K562 (cell line): Measurements from ENCODE around the gene EYA2. TPM values are rescaled to one million over a fixed set of nuclear protein-coding genes. Genes with fewer than 3 reads are reported as not detected.

Source experiments
- ATAC-seq: fragments of 200-7000 bp; cut with Tn5 transposase; 3 replicates; pipeline ENCODE4 v1.9.1; 2020; ENCODE audit warnings: moderate library complexity
- BruUV-seq: library from RNA; stranded (reverse); fragments of 400-500 nt; replicated peaks from 2 replicates; lab custom pipeline; 2021; lab: Mats Ljungman, UMichigan
- CTCF ChIA-PET: fragments of 300-600 bp; formaldehyde crosslinking; extraction: SDS; loops from one replicate; lab custom pipeline; 2021; ENCODE audit warnings: low intra/inter-chr PET ratio; lab: Yijun Ruan, JAX
- POLR2A ChIA-PET: fragments of 300-600, 350-650 bp; sonication (Branson Sonifier 250); formaldehyde crosslinking; extraction: SDS; loops from one replicate; lab custom pipeline; 2021; ENCODE audit warnings: antibody characterized with exemption, inconsistent platforms; lab: Yijun Ruan, JAX
- DNase-seq, 4 experiments: peaks; one replicate each; pipeline versions ENCODE4 v3.0.0 to v3.0.0-alpha.2; 2011 to 2018; ENCODE audit warnings: low spot score in 3 of 4, mixed read lengths in 3 of 4; ENCODE audit errors: extremely low read depth in 1 of 4
- FAIRE-seq: peaks from 2 replicates; lab custom pipeline; 2011; peaks lifted over from hg19 to GRCh38; lab: Jason Lieb, UNC
- H2AFZ ChIP-seq: 2 replicates; pipeline ENCODE4 v1.6.0; 2011; ENCODE audit warnings: low read depth, low read length, control low read depth, inconsistent platforms
- H3K27ac ChIP-seq: fragments of 200-600 bp; 3 replicates; pipeline ENCODE4 v1.8.0; 2011; ENCODE audit warnings: low read depth, mild to moderate bottlenecking, control low read depth, inconsistent platforms, low read length, moderate library complexity, mixed read lengths; ENCODE audit errors: extremely low read depth
- H3K27me3 ChIP-seq, 2 experiments: fragments of 300-600 bp in 1 of 2; 2 replicates in 1 of 2; 3 replicates in 1 of 2; pipeline versions ENCODE4 v1.6.0 to v1.8.0; 2011; ENCODE audit warnings: inconsistent platforms in 2 of 2, low read length in 2 of 2, mild to moderate bottlenecking in 1 of 2, mixed read lengths in 1 of 2, moderate library complexity in 1 of 2; ENCODE audit not compliant: control insufficient read depth in 2 of 2, insufficient read depth in 2 of 2
- H3K36me3 ChIP-seq: fragments of 300-600 bp; 3 replicates; pipeline ENCODE4 v1.8.0; 2011; ENCODE audit warnings: mild to moderate bottlenecking, low read length, inconsistent platforms; ENCODE audit not compliant: control insufficient read depth, insufficient read depth
- H3K4me1 ChIP-seq, 2 experiments: fragments of 200-600 bp in 1 of 2; replicated peaks in 1 of 2; 2 replicates in 1 of 2; 3 replicates in 1 of 2; pipeline versions ENCODE4 v1.5.1 to v1.8.0; 2011; ENCODE audit warnings: inconsistent platforms in 2 of 2, low read length in 2 of 2, mild to moderate bottlenecking in 1 of 2, mixed read lengths in 1 of 2, moderate library complexity in 1 of 2; ENCODE audit not compliant: control insufficient read depth in 2 of 2, insufficient read depth in 2 of 2
- H3K4me2 ChIP-seq: 2 replicates; pipeline ENCODE4 v1.6.1; 2011; ENCODE audit warnings: low read length, control low read depth, inconsistent platforms, mixed read lengths; ENCODE audit not compliant: insufficient read depth
- H3K4me3 ChIP-seq: fragments of 200-600 bp; sonication (generic), shearing (Covaris generic); 2 replicates; pipeline ENCODE4 v1.5.1; 2016; ENCODE audit warnings: control low read depth, inconsistent platforms
- H3K79me2 ChIP-seq: fragments of 200-600 bp; 3 replicates; pipeline ENCODE4 v1.8.0; 2011; ENCODE audit warnings: low read length, inconsistent platforms; ENCODE audit not compliant: control insufficient read depth, insufficient read depth
- H3K9ac ChIP-seq, 2 experiments: 2 replicates each; pipeline versions ENCODE4 v1.6.0 to v1.6.1; 2011; ENCODE audit warnings: low read depth in 2 of 2, low read length in 2 of 2, control low read depth in 1 of 2, inconsistent platforms in 1 of 2, mild to moderate bottlenecking in 1 of 2, mixed read lengths in 1 of 2; ENCODE audit not compliant: insufficient read depth in 1 of 2
- H3K9me1 ChIP-seq: one replicate; pipeline ENCODE4 v1.6.0; 2011; ENCODE audit warnings: inconsistent platforms, mild to moderate bottlenecking, low read length, moderate library complexity; ENCODE audit not compliant: control insufficient read depth, insufficient read depth
- H3K9me3 ChIP-seq: replicated peaks from 2 replicates; pipeline ENCODE4 v1.5.1; 2011; ENCODE audit warnings: low read depth, low read length, inconsistent platforms; ENCODE audit not compliant: control insufficient read depth, insufficient read depth
- H4K20me1 ChIP-seq: replicated peaks from 2 replicates; pipeline ENCODE4 v1.6.1; 2011; ENCODE audit warnings: low read length, inconsistent platforms, mixed read lengths; ENCODE audit not compliant: control insufficient read depth, insufficient read depth
- NCOA1 ChIP-seq: fragments of 450-650 bp; IDR thresholded peaks from 2 replicates; pipeline ENCODE4 v1.6.1; 2016; ENCODE audit warnings: low read depth
- NFIC ChIP-seq: fragments of 450-650 bp; IDR thresholded peaks from 2 replicates; pipeline ENCODE4 v1.6.1; 2017; ENCODE audit warnings: mild to moderate bottlenecking, inconsistent platforms
- ZNF551 ChIP-seq: fragments of 250-450 bp; sonication (Bioruptor Pico); IDR thresholded peaks from 2 replicates; pipeline ENCODE4 v1.5.0; 2021; ENCODE audit warnings: mild to moderate bottlenecking, moderate library complexity
- ZZZ3 ChIP-seq: fragments of 450-650 bp; IDR thresholded peaks from 2 replicates; pipeline ENCODE4 v1.6.1; 2016; ENCODE audit warnings: antibody characterized with exemption, mild to moderate bottlenecking, moderate library complexity
- WGBS: fragments of 100-300 bp; shearing (Covaris generic); methylation state at CpG from one replicate; pipeline ENCODE4 v1.1.6; 2016; ENCODE audit warnings: low coverage, mixed read lengths; ENCODE audit not compliant: insufficient coverage; ENCODE audit errors: missing lambda C conversion rate; 5-methylcytosine and 5-hydroxymethylcytosine counted together
- in situ Hi-C: fragments of 300-500 bp; cut with MboI; formaldehyde crosslinking; loops from 4 replicates; pipeline ENCODE4 v1.15.0; 2018; ENCODE audit warnings: inconsistent platforms, mixed read lengths
- intact Hi-C: fragments of 100-400 bp; cut with micrococcal nuclease; formaldehyde crosslinking; loops from 2 replicates; pipeline ENCODE4 v1.14.2; 2022
- polyA plus RNA-seq, 8 experiments: library from polyadenylated mRNA; depleted of rRNA in 4 of 8; stranded (reverse) in 5 of 8; unstranded in 3 of 8; fragments of >200 nt; fragmentation: Nextera tagmentation in 2 of 8; fragmentation: Illumina TruSeq in 1 of 8; extraction: Ambion mirVana in 2 of 8; extraction: Trizol in 1 of 8; gene quantifications; 2 replicates each; pipeline versions ENCODE4 v1.2.1 to v1.2.3, GENCODE V29; 2011 to 2014; ENCODE audit warnings: inconsistent platforms in 1 of 8, missing spikeins in 1 of 8
- total RNA-seq, 7 experiments: library from RNA; depleted of rRNA in 6 of 7; stranded (reverse); fragments of >200 nt in 6 of 7; fragmentation: Illumina TruSeq in 2 of 7; extraction: Trizol in 2 of 7; gene quantifications; 2 replicates each; pipeline versions ENCODE4 v1.2.1 to v1.2.3, GENCODE V29; 2011 to 2021; ENCODE audit warnings: low replicate concordance in 1 of 7

EYA2 gene
- total and polyA plus RNA-seq, 9 of the 15 experiments (the other 6 are each of a cell fraction or from before 2014, with no cell fraction given): 0.03 TPM; not detected in 8

DNA sequence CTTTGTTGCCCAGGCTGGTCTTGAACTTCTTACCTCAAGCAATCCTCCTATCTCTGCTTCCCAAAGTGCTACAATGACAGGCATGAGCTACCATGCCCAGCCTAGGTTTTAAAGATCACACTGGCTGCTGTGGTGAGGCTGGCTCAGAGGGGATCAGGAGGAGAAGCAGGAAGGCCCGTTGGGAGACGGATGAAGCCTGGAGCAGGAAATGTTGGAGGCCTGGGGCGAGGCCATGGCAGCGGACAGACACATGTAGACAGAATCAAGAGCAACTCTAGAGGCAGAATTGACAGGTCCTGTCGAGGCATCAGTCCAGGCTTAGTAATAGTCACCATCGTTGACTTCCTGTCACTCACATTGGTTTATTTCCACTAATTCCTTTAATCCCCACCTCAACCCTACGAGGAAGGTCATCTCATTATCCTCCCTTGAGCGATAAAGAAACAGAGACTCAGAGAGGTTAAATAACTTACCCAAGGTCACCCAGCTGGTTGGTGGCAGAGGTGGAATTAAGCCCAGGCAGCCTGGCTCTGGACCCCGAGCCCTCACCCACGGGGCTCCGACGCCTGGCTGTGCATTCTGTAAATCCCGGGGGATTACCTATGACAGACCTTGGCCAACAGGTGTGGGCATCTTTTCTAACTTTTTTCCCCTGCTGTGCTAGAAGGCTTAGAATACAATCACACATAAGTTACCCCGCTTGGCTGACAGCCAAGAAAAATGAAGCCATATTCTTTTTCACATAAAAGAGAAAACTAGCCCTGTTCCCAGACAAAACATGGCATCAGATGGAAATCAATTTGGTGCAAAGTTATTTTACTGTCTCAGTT is 113.4 kb downstream of the EYA2 start:
- POLR2A ChIA-PET: no interaction called here
- Histone ChIP-seq H3K9ac (no peak overlapping the region), H2AFZ (no peak overlapping the region), H3K27ac (no peak overlapping the region), H3K9me3 (no peaks in the 10 kb centered on the region; the same call in 1 of the 2 replicates), H3K36me3 (no peaks in the 10 kb centered on the region), H4K20me1 (no peaks in the 10 kb centered on the region), H3K4me3 (no peak overlapping the region), H3K4me2 (no peak overlapping the region), H3K4me1 (no peaks in the 10 kb centered on the region; a peak in 1 of 5 replicates), H3K9me1 (no peaks in the 10 kb centered on the region), H3K27me3 (peaks cover 0 to 6% of the 10 kb centered on the region in 2 experiments; a peak in 1 of 5 replicates), H3K79me2 (no peaks in the 10 kb centered on the region)
- intact Hi-C loops (no loop called here), in situ Hi-C loops (no loop called here)
- CTCF ChIA-PET: no interaction called here
- BruUV-seq: no TSS peak
- WGBS: 3% methylated on average over 14 of the region's 14 CpGs
- FAIRE-seq (no peak), DNase-seq (no peak), ATAC-seq (no peak)
- no peak for TF ChIP-seq ZZZ3
- no peak for TF ChIP-seq NCOA1
- peak; percentile 67 for TF ChIP-seq NFIC

DNA sequence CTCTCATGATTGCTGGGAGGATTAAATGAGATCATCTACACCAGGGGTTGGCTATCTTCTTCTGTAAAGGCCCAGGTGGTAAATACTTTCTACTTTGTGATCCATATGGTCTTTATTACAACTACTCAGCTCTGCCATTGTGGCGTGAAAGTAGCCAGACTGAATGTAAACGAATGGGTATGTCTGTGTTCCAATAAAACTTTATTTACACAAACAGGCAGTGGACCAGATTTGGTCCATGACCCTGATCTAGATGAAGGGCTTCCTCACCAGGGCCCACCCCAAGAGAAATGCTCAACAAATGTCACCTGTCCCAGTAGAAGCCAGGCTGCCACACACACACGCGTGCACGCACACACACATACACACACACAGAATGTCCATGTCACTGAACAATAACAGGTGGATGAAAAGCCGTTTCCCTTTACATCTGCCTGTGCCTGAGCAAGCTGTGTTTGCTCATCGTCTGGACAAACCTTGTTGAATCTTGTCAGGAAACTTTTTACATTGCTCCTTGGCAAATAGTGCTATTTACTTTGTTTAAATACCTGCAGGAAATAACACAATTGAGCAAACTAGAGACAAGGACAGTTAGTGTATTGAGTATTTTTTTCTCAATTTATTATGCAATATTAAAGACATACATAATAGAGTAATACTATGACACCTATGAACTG is 114.3 kb downstream of the EYA2 start:
- in situ Hi-C loops (no loop called here), intact Hi-C loops (no loop called here)
- Histone ChIP-seq H3K9me3 (no peaks in the 10 kb centered on the region; the same call in 1 of the 2 replicates), H2AFZ (no peak overlapping the region), H3K9me1 (no peaks in the 10 kb centered on the region), H3K79me2 (no peaks in the 10 kb centered on the region), H3K36me3 (no peaks in the 10 kb centered on the region), H3K27ac (no peak overlapping the region), H3K4me2 (no peak overlapping the region), H3K4me1 (no peaks in the 10 kb centered on the region; a peak in 1 of 5 replicates), H3K27me3 (peaks cover 0 to 6% of the 10 kb centered on the region in 2 experiments; a peak in 1 of 5 replicates), H4K20me1 (no peaks in the 10 kb centered on the region), H3K9ac (no peak overlapping the region), H3K4me3 (no peak overlapping the region)
- ChIA-PET CTCF (no interaction called here), POLR2A (no interaction called here)
- DNase-seq (no peak), FAIRE-seq (no peak), ATAC-seq (no peak)
- under 1% methylated on average over 7 of the region's 7 CpGs for WGBS
- no TSS peak for BruUV-seq
- TF ChIP-seq ZNF551 (CRISPR knock-in tag): no peak
